KMS-11 (cell line): ENCODE data around the gene CDH22.

Source experiments
- H2AFZ ChIP-seq: fragments of 200-600 bp; sonication (generic); 2 replicates; pipeline ENCODE4 v1.6.1; 2016; ENCODE audit warnings: antibody characterized with exemption, mixed run types, low read depth
- H3K27ac ChIP-seq: fragments of 200-600 bp; sonication (generic); 2 replicates; pipeline ENCODE4 v1.6.1; 2016; ENCODE audit warnings: mild to moderate bottlenecking, mixed run types
- H3K27me3 ChIP-seq: fragments of 200-600 bp; sonication (generic); 2 replicates; pipeline ENCODE4 v1.6.1; 2017; ENCODE audit warnings: mild to moderate bottlenecking, low read depth, mixed run types, moderate library complexity; ENCODE audit not compliant: insufficient read depth
- H3K36me3 ChIP-seq: fragments of 200-600 bp; sonication (generic); 2 replicates; pipeline ENCODE4 v1.6.1; 2017; ENCODE audit warnings: mild to moderate bottlenecking, mixed run types; ENCODE audit not compliant: insufficient read depth
- H3K4me1 ChIP-seq: fragments of 200-600 bp; sonication (generic); 2 replicates; pipeline ENCODE4 v1.6.1; 2016; ENCODE audit warnings: mild to moderate bottlenecking, low read depth, mixed run types; ENCODE audit not compliant: poor library complexity, severe bottlenecking
- H3K4me2 ChIP-seq: fragments of 200-600 bp; sonication (generic); 2 replicates; pipeline ENCODE4 v1.7.0; 2016; ENCODE audit warnings: mild to moderate bottlenecking, mixed run types
- H3K4me3 ChIP-seq: fragments of 200-600 bp; sonication (generic); IDR thresholded peaks from 2 replicates; pipeline ENCODE4 v1.6.1; 2017; ENCODE audit warnings: low read depth, low read length, mixed read lengths; ENCODE audit not compliant: insufficient read depth
- H3K79me2 ChIP-seq: fragments of 200-600 bp; sonication (generic); 2 replicates; pipeline ENCODE4 v1.6.1; 2016; ENCODE audit warnings: low read depth, mixed run types; ENCODE audit not compliant: insufficient read depth
- H3K9ac ChIP-seq: fragments of 200-600 bp; sonication (generic); 2 replicates; pipeline ENCODE4 v1.6.1; 2016; ENCODE audit warnings: mild to moderate bottlenecking, mixed run types
- H4K20me1 ChIP-seq: fragments of 200-600 bp; sonication (generic); 2 replicates; pipeline ENCODE4 v1.6.1; 2016; ENCODE audit warnings: mild to moderate bottlenecking, mixed run types; ENCODE audit not compliant: insufficient read depth
- TF ChIP-seq, protein P1 (sequence below): fragments of 200-600 bp; sonication (generic); conservative IDR thresholded peaks from 2 replicates; pipeline ENCODE4 v1.6.1; 2017; ENCODE audit warnings: low read depth, mild to moderate bottlenecking, antibody characterized with exemption, low read length, moderate library complexity, mixed read lengths

CDH22 gene

GRCh38 chr20:46139266-46139889 lies 168.9 kb downstream of the CDH22 start:
- Histone ChIP-seq H2AFZ (no peak overlapping the region), H3K79me2 (no peaks in the 10 kb centered on the region), H3K36me3 (no peaks in the 10 kb centered on the region), H4K20me1 (no peaks in the 10 kb centered on the region), H3K9ac (no peak overlapping the region), H3K4me1 (no peaks in the 10 kb centered on the region), H3K27ac (no peak overlapping the region), H3K4me3 (no peak overlapping the region), H3K4me2 (no peak overlapping the region), H3K27me3 (peaks cover 67% of the 10 kb centered on the region; the same call in 1 of the 2 replicates)
- TF ChIP-seq, protein P1, sequence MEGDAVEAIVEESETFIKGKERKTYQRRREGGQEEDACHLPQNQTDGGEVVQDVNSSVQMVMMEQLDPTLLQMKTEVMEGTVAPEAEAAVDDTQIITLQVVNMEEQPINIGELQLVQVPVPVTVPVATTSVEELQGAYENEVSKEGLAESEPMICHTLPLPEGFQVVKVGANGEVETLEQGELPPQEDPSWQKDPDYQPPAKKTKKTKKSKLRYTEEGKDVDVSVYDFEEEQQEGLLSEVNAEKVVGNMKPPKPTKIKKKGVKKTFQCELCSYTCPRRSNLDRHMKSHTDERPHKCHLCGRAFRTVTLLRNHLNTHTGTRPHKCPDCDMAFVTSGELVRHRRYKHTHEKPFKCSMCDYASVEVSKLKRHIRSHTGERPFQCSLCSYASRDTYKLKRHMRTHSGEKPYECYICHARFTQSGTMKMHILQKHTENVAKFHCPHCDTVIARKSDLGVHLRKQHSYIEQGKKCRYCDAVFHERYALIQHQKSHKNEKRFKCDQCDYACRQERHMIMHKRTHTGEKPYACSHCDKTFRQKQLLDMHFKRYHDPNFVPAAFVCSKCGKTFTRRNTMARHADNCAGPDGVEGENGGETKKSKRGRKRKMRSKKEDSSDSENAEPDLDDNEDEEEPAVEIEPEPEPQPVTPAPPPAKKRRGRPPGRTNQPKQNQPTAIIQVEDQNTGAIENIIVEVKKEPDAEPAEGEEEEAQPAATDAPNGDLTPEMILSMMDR: no peak

GRCh38 chr20:46137816-46138215 lies 170.5 kb downstream of the CDH22 start:
- TF ChIP-seq, protein P1: no peak
- H4K20me1 ChIP-seq: no peaks in the 10 kb centered on the region
- no peak overlapping the region for H3K9ac ChIP-seq
- no peak overlapping the region for H2AFZ ChIP-seq
- H3K27me3 ChIP-seq: peaks cover 70% of the 10 kb centered on the region; the same call in 1 of the 2 replicates
- H3K4me1 ChIP-seq: peaks cover 3% of the 10 kb centered on the region
- no peak overlapping the region for H3K27ac ChIP-seq
- H3K4me3 ChIP-seq: no peak overlapping the region
- H3K36me3 ChIP-seq: no peaks in the 10 kb centered on the region
- no peak overlapping the region for H3K4me2 ChIP-seq
- H3K79me2 ChIP-seq: no peaks in the 10 kb centered on the region

DNA sequence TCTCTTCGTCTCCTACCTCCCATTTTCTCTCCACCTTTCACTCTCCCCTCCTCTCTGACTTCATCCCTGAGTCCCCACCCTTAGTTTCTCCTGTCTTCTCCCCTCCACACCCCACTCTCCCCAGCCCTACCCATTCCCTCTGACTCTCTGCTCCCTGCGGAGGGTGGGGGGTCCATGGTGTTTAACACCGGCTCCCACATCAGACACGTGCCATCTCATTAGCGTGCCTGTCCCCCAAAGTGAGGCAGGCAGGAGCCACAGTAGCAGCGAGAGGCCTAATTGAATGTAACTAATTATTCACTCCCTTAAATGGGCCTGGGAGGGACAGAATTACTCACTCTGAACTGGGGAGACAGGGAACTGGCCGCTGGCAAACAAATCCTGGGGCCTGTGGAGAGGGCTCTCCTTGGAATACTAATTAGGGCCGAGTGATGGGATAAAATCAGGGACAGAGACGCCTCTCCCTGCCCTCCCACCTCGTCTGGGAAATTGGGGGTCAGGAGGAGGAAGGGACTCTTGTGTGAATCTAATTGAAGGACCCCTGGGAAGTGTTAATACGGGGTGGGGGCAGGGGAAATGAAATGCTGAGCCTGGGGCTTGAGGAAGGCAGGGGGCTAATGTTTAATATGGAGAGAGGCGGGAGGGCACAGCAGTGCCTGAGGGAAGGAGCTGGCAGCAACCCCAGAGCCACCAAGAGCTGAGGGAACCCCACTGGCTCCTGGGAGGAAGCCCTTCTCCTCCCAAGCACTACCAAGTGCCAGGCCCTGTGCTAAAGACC lies 172.3 kb downstream of the CDH22 start:
- TF ChIP-seq, protein P1: no peak
- Histone ChIP-seq H2AFZ (no peak overlapping the region), H3K36me3 (no peaks in the 10 kb centered on the region), H3K4me3 (no peak overlapping the region), H3K79me2 (no peaks in the 10 kb centered on the region), H4K20me1 (no peaks in the 10 kb centered on the region), H3K27ac (no peak overlapping the region), H3K9ac (no peak overlapping the region), H3K4me2 (no peak overlapping the region), H3K27me3 (peaks cover 65% of the 10 kb centered on the region; the same call in 1 of the 2 replicates), H3K4me1 (peaks cover 3% of the 10 kb centered on the region)

DNA sequence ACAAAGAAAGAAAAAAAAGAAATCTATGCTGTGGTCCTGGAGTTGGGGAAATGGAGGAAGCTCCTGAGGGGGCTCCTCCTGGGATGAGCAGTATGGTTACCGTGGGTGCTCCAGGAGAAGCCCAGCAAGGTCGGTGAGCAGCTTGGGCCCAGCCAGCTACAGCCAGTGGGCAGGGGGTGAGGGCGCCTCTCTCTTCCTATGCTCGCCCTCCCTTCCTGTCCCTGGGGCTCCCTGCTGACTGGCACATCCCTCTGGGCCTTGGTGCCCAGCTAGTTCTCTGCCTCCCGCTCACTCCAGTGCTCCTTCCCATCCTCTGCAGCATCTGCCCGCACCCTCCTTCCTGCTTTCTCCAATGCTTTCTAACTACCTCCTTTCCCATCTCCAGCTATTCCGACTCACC lies 173.6 kb downstream of the CDH22 start:
- Histone ChIP-seq H3K9ac (no peak overlapping the region), H4K20me1 (no peaks in the 10 kb centered on the region), H3K27me3 (peaks cover 65% of the 10 kb centered on the region; the same call in 1 of the 2 replicates), H3K79me2 (no peaks in the 10 kb centered on the region), H3K4me3 (no peak overlapping the region), H3K27ac (no peak overlapping the region), H3K4me2 (no peak overlapping the region), H2AFZ (no peak overlapping the region), H3K36me3 (no peaks in the 10 kb centered on the region), H3K4me1 (peaks cover 3% of the 10 kb centered on the region)
- TF ChIP-seq, protein P1: no peak
